Mesothelial cell of epicardium (in vitro differentiated cells): ENCODE data around the gene BTBD16. TPM values are rescaled to one million over a fixed set of nuclear protein-coding genes. Genes with fewer than 3 reads are reported as not detected.

ENCODE experiments used
- DNase-seq, 2 experiments: peaks; one replicate each; pipeline ENCODE4 v3.0.0; 2021; ENCODE audit warnings: low spot score in 2 of 2; ENCODE audit not compliant: unreplicated experiment in 2 of 2
- H3K27ac Mint-ChIP-seq: 2 replicates; pipeline ENCODE4 v1.8.0; 2021; ENCODE audit warnings: mixed read lengths
- H3K27me3 Mint-ChIP-seq: 2 replicates; pipeline ENCODE4 v1.8.0; 2021; ENCODE audit warnings: low read depth, mixed read lengths
- H3K36me3 Mint-ChIP-seq: 2 replicates; pipeline ENCODE4 v1.8.0; 2021; ENCODE audit warnings: mixed read lengths
- H3K4me1 Mint-ChIP-seq: 2 replicates; pipeline ENCODE4 v1.8.0; 2021; ENCODE audit warnings: mixed read lengths
- H3K4me3 Mint-ChIP-seq: 2 replicates; pipeline ENCODE4 v1.8.0; 2021; ENCODE audit warnings: mild to moderate bottlenecking, moderate library complexity, mixed read lengths
- H3K9me3 Mint-ChIP-seq: 2 replicates; pipeline ENCODE4 v1.8.0; 2021; ENCODE audit warnings: mixed read lengths
- CTCF ChIP-seq: fragments of 200-600 bp; sonication (generic); IDR thresholded peaks from one replicate; pipeline ENCODE4 v1.5.0; 2021; ENCODE audit warnings: antibody characterized with exemption; ENCODE audit not compliant: unreplicated experiment
- total RNA-seq: library from RNA; stranded (reverse); gene quantifications from 3 replicates; pipeline ENCODE4 v1.2.1, GENCODE V29; 2021

BTBD16 gene
- total RNA-seq, 1 donor from 2014 or later, result not detected

GRCh38 chr10:122236690-122237306 is 34.3 kb upstream of the BTBD16 start:
- DNase-seq, result no peak
- Mint-ChIP-seq H3K4me1 (peaks cover 15% of the 10 kb centered on the region), H3K36me3 (peaks cover 22% of the 10 kb centered on the region), H3K4me3 (no peak overlapping the region), H3K27ac (no peak overlapping the region), H3K9me3 (no peaks in the 10 kb centered on the region), H3K27me3 (no peaks in the 10 kb centered on the region)
- no peak for TF ChIP-seq CTCF

GRCh38 chr10:122237331-122237990 is 33.6 kb upstream of the BTBD16 start:
- TF ChIP-seq CTCF, result no peak
- no peaks in the 10 kb centered on the region for H3K27me3 Mint-ChIP-seq
- no peak overlapping the region for H3K4me3 Mint-ChIP-seq
- H3K9me3 Mint-ChIP-seq, result no peaks in the 10 kb centered on the region
- H3K36me3 Mint-ChIP-seq, result peaks cover 26% of the 10 kb centered on the region
- H3K27ac Mint-ChIP-seq, result no peak overlapping the region
- no peak for DNase-seq
- H3K4me1 Mint-ChIP-seq, result peaks cover 14% of the 10 kb centered on the region

GRCh38 chr10:122239578-122240257 is 31.4 kb upstream of the BTBD16 start:
- H3K4me3 Mint-ChIP-seq, result no peak overlapping the region
- H3K27me3 Mint-ChIP-seq, result no peaks in the 10 kb centered on the region
- no peak overlapping the region for H3K27ac Mint-ChIP-seq
- peaks cover 29% of the 10 kb centered on the region for H3K36me3 Mint-ChIP-seq
- H3K4me1 Mint-ChIP-seq, result peaks cover under 1% of the 10 kb centered on the region
- no peak for DNase-seq
- H3K9me3 Mint-ChIP-seq, result no peaks in the 10 kb centered on the region
- no peak for TF ChIP-seq CTCF

- H3K36me3 Mint-ChIP-seq, result peaks cover 32% of the 10 kb centered on the region
- H3K4me1 Mint-ChIP-seq, result peaks cover 2% of the 10 kb centered on the region
- no peak overlapping the region for H3K27ac Mint-ChIP-seq
- DNase-seq, result no peak
- H3K9me3 Mint-ChIP-seq, result no peaks in the 10 kb centered on the region
- H3K27me3 Mint-ChIP-seq, result no peaks in the 10 kb centered on the region
- H3K4me3 Mint-ChIP-seq, result no peak overlapping the region
- no peak for TF ChIP-seq CTCF
Observed at GRCh38 chr10:122240401-122240800, 30.7 kb upstream of the BTBD16 start.

GRCh38 chr10:122241836-122242235 is 29.3 kb upstream of the BTBD16 start:
- H3K27ac Mint-ChIP-seq, result no peak overlapping the region
- peaks cover 2% of the 10 kb centered on the region for H3K4me1 Mint-ChIP-seq
- no peak overlapping the region for H3K4me3 Mint-ChIP-seq
- H3K36me3 Mint-ChIP-seq, result peaks cover 29% of the 10 kb centered on the region
- no peaks in the 10 kb centered on the region for H3K27me3 Mint-ChIP-seq
- H3K9me3 Mint-ChIP-seq, result no peaks in the 10 kb centered on the region
- no peak for TF ChIP-seq CTCF
- DNase-seq, result no peak
